Panc1 (cell line): ENCODE results near the gene UBN2. TPM values are rescaled to one million over a fixed set of nuclear protein-coding genes. Genes with fewer than 3 reads are reported as not detected.

Source experiments
- ATAC-seq: fragments of 200-7000 bp; cut with Tn5 transposase; 2 replicates; pipeline ENCODE4 v1.9.1; 2020; ENCODE audit warnings: mild to moderate bottlenecking, moderate library complexity
- Bru-seq: library from RNA; stranded (reverse); fragments of 400-500 nt; gene quantifications from one replicate; lab custom pipeline; 2021; lab: Mats Ljungman, UMichigan
- BruChase-seq, 2 experiments: library from RNA; stranded (reverse); fragments of 400-500 nt; gene quantifications; one replicate each; lab custom pipeline; 2021; lab: Mats Ljungman, UMichigan
- BruUV-seq: library from RNA; stranded (reverse); fragments of 400-500 nt; replicated peaks from 2 replicates; lab custom pipeline; 2021; lab: Mats Ljungman, UMichigan
- CTCF ChIA-PET: fragments of 300-600 bp; sonication (Branson Sonifier 250); formaldehyde crosslinking; loops from one replicate; lab custom pipeline; 2022; ENCODE audit warnings: antibody characterized with exemption; lab: Charles Lee
- POLR2A ChIA-PET: fragments of 300-600 bp; sonication (Branson Sonifier 250); formaldehyde crosslinking; loops from one replicate; lab custom pipeline; 2022; ENCODE audit warnings: antibody characterized with exemption; lab: Charles Lee
- DNase-seq: peaks from one replicate; pipeline ENCODE4 v3.0.0-alpha.2; 2010; ENCODE audit warnings: low read depth, low spot score
- H3K27ac ChIP-seq: 2 replicates; pipeline ENCODE4 v1.5.1; 2011; ENCODE audit warnings: mild to moderate bottlenecking, low read length, inconsistent platforms
- H3K27me3 ChIP-seq: fragments of 200-500 bp; sonication (Bioruptor generic); 2 replicates; pipeline ENCODE4 v1.6.0; 2014; ENCODE audit warnings: low read length, inconsistent platforms; ENCODE audit not compliant: control insufficient read depth, insufficient read depth
- H3K36me3 ChIP-seq: fragments of 200-500 bp; sonication (Bioruptor generic); 2 replicates; pipeline ENCODE4 v1.5.1; 2014; ENCODE audit warnings: inconsistent platforms, mild to moderate bottlenecking, low read length, moderate library complexity; ENCODE audit not compliant: control insufficient read depth, insufficient read depth
- H3K4me1 ChIP-seq: 2 replicates; pipeline ENCODE4 v1.5.1; 2011; ENCODE audit warnings: inconsistent platforms, mild to moderate bottlenecking, low read length, moderate library complexity; ENCODE audit not compliant: control insufficient read depth, insufficient read depth
- H3K4me3 ChIP-seq, 2 experiments: 2 replicates each; pipeline ENCODE4 v1.5.1; 2011 to 2012; ENCODE audit warnings: low read depth in 2 of 2, low read length in 2 of 2, mild to moderate bottlenecking in 2 of 2, inconsistent platforms in 1 of 2, moderate library complexity in 1 of 2
- H3K9me3 ChIP-seq: fragments of 200-500 bp; sonication (Bioruptor generic); 2 replicates; pipeline ENCODE4 v1.5.1; 2014; ENCODE audit warnings: low read depth, mild to moderate bottlenecking, inconsistent platforms, low read length, moderate library complexity; ENCODE audit not compliant: control insufficient read depth, insufficient read depth
- POLR2AphosphoS5 ChIP-seq: IDR thresholded peaks from 2 replicates; pipeline ENCODE4 v1.6.1; 2012; ENCODE audit warnings: mild to moderate bottlenecking, low read depth, low read length, moderate library complexity
- SIN3A ChIP-seq: IDR thresholded peaks from 2 replicates; pipeline ENCODE4 v1.6.1; 2012; ENCODE audit warnings: low read depth, mild to moderate bottlenecking, low read length, moderate library complexity, borderline replicate concordance; ENCODE audit not compliant: insufficient read depth
- TCF7L2 ChIP-seq: IDR thresholded peaks from 2 replicates; pipeline ENCODE4 v1.6.1; 2011; ENCODE audit warnings: mild to moderate bottlenecking, low read depth, low read length, inconsistent platforms
- in situ Hi-C: cut with HindIII; loops from 2 replicates; pipeline ENCODE4 v1.10.0; 2016; ENCODE audit warnings: low sequenced_read_pairs, low pct_unique_long_range_greater_than_20kb
- intact Hi-C: fragments of 100-400 bp; cut with micrococcal nuclease; formaldehyde crosslinking; loops from one replicate; pipeline ENCODE4 v1.10.0; 2022; ENCODE audit not compliant: unreplicated experiment
- long read RNA-seq: library from polyadenylated mRNA; unstranded; transcript quantifications from one replicate; pipeline ENCODE4 v2.0.0, GENCODE V29; 2021; ENCODE audit not compliant: unreplicated experiment
- polyA plus RNA-seq: library from polyadenylated mRNA; unstranded; fragments of >200 nt; gene quantifications from one replicate; pipeline ENCODE4 v1.2.1, GENCODE V29; 2012; ENCODE audit warnings: missing spikeins; ENCODE audit not compliant: insufficient read length
- total RNA-seq: library from RNA; stranded (reverse); gene quantifications from one replicate; pipeline ENCODE4 v1.2.1, GENCODE V29; 2021; ENCODE audit not compliant: unreplicated experiment
- TF ChIP-seq, protein P1 (sequence below): fragments of 450-650 bp; IDR thresholded peaks from 2 replicates; pipeline ENCODE4 v1.5.1; 2017; ENCODE audit warnings: mild to moderate bottlenecking
- TF ChIP-seq, protein P2 (sequence below), 2 experiments: IDR thresholded peaks; 2 replicates each; pipeline ENCODE4 v1.6.1; 2011 to 2012; ENCODE audit warnings: low read depth in 2 of 2, control low read depth in 1 of 2, low read length in 1 of 2, mild to moderate bottlenecking in 1 of 2, moderate library complexity in 1 of 2; ENCODE audit not compliant: insufficient read depth in 1 of 2

UBN2 gene
- total RNA-seq (14.0 TPM), Bru-seq, nascent RNA (percentile 79 among the genes with signal in this experiment), BruChase-seq, experiment 1, labeled RNA remaining after a 2-hour chase (percentile 89 among the genes with signal in this experiment), BruChase-seq, experiment 2, labeled RNA remaining after a 6-hour chase (percentile 74 among the genes with signal in this experiment)
- 1.8 TPM for polyA plus RNA-seq
- long read RNA-seq, partial matches to known transcripts, result 1 of 3 reads
- long read RNA-seq, other reads (novel, unspliced or antisense), result 2 of 3 reads

DNA sequence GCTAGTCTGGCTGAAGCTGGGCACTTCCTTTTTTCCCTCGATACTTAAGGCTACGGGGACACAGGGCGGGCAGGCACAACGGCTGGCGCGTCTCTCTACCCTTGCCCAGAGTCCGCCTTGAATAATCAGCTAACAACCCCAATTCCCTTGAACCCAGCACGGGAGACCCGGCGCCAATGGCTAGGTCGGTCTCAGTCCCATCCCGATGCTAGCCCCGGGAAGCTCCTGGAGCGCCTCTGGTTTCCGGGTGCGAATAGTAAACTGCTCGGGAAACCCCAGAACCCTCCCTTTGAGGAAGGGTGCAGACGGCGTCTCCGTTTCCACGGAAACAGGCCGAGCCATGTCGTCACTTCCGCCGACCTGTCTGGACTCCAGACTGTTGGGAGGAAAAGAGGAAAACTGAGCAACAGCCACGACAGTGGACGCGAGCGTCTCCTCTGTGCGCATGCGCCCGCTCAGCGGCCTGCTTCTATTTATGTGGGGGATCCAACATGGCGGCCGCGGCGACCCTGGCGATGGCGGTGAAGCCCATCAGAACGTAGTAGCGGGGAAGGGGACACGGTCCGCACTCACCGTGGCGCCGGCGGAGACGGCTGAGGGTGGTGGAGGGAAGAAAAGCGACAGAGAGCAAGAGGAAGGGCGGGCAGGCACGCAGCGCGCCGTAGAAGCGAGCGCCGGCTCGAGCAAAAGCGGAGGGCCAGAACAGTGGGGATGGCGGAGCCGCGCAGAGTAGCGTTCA, at the start of gene UBN2:
Gene UBN2 (plus strand): TSS at position 464 of the 739 bp plus-strand sequence. CDS start 248 bp downstream, at position 712.
- Histone ChIP-seq H3K4me1 (peaks cover 11% of the 10 kb centered on the region), H3K9me3 (no peaks in the 10 kb centered on the region), H3K36me3 (no peaks in the 10 kb centered on the region; the same call in 1 of the 2 replicates), H3K4me3 (peak within 1 kb of the TSS; percentile 87 to 93), H3K27me3 (peaks cover 4% of the 10 kb centered on the region; the same call in 1 of the 2 replicates), H3K27ac (peak within 1 kb of the TSS; percentile 84)
- peak; percentile 92 for DNase-seq
- CTCF ChIA-PET, result no interaction called here
- TF ChIP-seq TCF7L2 (peak; percentile 55; the same call in 1 of the 2 replicates), POLR2AphosphoS5 (peak; percentile 90), SIN3A (peak; percentile 98)
- TF ChIP-seq, protein P1, sequence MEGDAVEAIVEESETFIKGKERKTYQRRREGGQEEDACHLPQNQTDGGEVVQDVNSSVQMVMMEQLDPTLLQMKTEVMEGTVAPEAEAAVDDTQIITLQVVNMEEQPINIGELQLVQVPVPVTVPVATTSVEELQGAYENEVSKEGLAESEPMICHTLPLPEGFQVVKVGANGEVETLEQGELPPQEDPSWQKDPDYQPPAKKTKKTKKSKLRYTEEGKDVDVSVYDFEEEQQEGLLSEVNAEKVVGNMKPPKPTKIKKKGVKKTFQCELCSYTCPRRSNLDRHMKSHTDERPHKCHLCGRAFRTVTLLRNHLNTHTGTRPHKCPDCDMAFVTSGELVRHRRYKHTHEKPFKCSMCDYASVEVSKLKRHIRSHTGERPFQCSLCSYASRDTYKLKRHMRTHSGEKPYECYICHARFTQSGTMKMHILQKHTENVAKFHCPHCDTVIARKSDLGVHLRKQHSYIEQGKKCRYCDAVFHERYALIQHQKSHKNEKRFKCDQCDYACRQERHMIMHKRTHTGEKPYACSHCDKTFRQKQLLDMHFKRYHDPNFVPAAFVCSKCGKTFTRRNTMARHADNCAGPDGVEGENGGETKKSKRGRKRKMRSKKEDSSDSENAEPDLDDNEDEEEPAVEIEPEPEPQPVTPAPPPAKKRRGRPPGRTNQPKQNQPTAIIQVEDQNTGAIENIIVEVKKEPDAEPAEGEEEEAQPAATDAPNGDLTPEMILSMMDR, result no peak
- TF ChIP-seq, protein P2, sequence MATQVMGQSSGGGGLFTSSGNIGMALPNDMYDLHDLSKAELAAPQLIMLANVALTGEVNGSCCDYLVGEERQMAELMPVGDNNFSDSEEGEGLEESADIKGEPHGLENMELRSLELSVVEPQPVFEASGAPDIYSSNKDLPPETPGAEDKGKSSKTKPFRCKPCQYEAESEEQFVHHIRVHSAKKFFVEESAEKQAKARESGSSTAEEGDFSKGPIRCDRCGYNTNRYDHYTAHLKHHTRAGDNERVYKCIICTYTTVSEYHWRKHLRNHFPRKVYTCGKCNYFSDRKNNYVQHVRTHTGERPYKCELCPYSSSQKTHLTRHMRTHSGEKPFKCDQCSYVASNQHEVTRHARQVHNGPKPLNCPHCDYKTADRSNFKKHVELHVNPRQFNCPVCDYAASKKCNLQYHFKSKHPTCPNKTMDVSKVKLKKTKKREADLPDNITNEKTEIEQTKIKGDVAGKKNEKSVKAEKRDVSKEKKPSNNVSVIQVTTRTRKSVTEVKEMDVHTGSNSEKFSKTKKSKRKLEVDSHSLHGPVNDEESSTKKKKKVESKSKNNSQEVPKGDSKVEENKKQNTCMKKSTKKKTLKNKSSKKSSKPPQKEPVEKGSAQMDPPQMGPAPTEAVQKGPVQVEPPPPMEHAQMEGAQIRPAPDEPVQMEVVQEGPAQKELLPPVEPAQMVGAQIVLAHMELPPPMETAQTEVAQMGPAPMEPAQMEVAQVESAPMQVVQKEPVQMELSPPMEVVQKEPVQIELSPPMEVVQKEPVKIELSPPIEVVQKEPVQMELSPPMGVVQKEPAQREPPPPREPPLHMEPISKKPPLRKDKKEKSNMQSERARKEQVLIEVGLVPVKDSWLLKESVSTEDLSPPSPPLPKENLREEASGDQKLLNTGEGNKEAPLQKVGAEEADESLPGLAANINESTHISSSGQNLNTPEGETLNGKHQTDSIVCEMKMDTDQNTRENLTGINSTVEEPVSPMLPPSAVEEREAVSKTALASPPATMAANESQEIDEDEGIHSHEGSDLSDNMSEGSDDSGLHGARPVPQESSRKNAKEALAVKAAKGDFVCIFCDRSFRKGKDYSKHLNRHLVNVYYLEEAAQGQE (IDR thresholded peaks at IDR 0.05; ENCODE audit: insufficient read depth in 1 of 2, low read depth in 2 of 2, low read length in 1 of 2), result no peak
- intact Hi-C loops (loop anchor here (5.0 kb wide), 1 partner anchor 124 kb away; the partner anchor contains the start of gene ZC3HAV1), in situ Hi-C loops (no loop called here)
- POLR2A ChIA-PET, result interaction anchor here (1.0 kb wide), 1 partner anchor 199 kb away, joined by 3 read pairs; no protein-coding TSS in a partner anchor
- BruUV-seq, result no TSS peak
- ATAC-seq, result peak; percentile 98

DNA sequence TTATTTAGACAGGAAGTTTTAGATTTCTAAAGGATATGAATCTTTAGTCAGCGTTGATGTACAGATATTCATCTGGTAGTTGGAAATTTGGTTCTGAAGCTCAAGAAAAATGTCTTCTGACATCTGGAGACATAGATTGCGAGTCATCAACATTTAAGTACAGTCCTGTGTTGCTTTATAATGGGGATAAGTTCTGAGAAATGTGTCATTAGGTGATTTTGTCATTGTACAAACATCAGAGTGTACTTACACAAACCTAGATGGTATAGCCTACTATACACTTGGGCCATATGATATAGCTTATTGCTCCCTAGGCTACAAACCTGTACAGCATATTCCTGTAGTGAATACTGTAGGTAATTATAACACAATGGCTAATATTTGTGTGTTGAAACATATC, 49.6 kb upstream of the UBN2 start:
- BruUV-seq, result no TSS peak
- H3K27me3 ChIP-seq, result no peaks in the 10 kb centered on the region
- ChIA-PET POLR2A (interaction anchor here (0.6 kb wide), 2 partner anchors 313 to 967 kb away, joined by 3 to 4 read pairs; no protein-coding TSS in a partner anchor), CTCF (no interaction called here)
- no peak overlapping the region for H3K27ac ChIP-seq
- H3K36me3 ChIP-seq, result no peaks in the 10 kb centered on the region
- no peaks in the 10 kb centered on the region for H3K9me3 ChIP-seq
- no peaks in the 10 kb centered on the region for H3K4me1 ChIP-seq
- no peak for DNase-seq
- intact Hi-C loops, result no loop called here
- in situ Hi-C loops, result no loop called here
- TF ChIP-seq, protein P2 (IDR thresholded peaks at IDR 0.05; ENCODE audit: insufficient read depth in 1 of 2, low read depth in 2 of 2, low read length in 1 of 2), result no peak
- no peak for TF ChIP-seq TCF7L2
- TF ChIP-seq, protein P1, result no peak
- no peak for TF ChIP-seq SIN3A
- TF ChIP-seq POLR2AphosphoS5, result no peak
- H3K4me3 ChIP-seq, result no peak overlapping the region
- no peak for ATAC-seq
